Stimulated activated CD8-positive, alpha-beta memory T cell treated with anti-CD3 and anti-CD28 coated beads, Interleukin-12 subunit alpha, Interleukin-12 subunit beta, amount 100 ng/mL, for 1 hour (primary cell): ENCODE results near the gene TNFAIP8L3.
"Not testable (repeated sequence)": the region's sequence is repeated elsewhere in the genome, so short reads cannot be mapped to it uniquely, and the experiment has no call there.

ENCODE experiments used
- DNase-seq: peaks from one replicate; pipeline ENCODE4 v3.0.0-alpha.2; 2020; ENCODE audit warnings: low read depth

Gene TNFAIP8L3

DNA sequence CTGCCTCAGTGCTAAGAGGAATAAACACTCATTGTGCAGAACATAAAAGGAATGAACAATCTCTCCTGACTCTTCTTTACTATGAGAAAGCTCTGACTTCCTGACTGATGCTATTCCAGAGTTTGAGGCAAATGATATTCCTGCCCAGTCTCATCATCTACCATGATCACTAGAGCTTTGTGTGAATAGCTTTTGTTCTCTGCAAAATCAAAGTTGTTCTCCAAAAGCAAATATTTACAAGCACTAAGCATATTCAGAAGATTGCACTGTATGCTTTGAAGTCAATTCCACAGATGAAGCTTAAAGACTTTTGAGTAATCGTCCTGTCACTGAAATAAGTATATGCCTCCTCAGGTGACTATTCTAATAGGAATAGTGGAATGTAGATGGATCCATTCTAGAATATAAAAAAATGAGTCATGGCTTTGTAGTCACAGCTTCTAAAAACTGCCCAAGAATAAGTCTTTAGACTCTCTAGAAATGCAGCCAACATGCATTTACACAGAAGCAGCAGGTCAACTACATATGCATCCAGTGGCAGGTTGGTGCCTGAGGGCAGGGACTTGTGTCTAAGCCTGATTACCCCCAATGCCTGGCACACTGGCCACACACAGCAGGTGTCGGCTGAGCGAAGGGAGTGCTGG lies 34.6 kb downstream of the TNFAIP8L3 start:
- DNase-seq: no peak

DNA sequence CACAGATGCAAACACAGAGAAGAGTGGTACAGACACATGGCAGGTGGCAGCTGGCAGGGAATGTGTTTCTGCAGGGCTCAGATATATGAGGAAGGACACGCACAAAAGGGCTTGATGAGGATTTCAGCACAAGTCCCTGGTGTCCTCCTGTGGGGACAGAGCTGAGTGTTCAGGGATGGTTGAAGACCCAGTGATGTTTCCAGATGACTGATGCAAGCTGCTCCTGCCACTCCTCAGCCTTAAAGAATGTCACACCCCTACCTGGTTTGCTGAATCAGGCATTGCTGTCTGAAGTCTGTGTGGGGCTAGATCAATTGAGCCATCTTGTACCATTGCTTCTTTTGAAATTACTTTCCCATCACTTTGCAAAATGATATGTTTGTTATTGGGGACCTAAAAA lies 40.2 kb downstream of the TNFAIP8L3 start:
- DNase-seq: no peak

GRCh38 chr15:51053571-51053970 lies 41.1 kb downstream of the TNFAIP8L3 start:
- DNase-seq: no peak

DNA sequence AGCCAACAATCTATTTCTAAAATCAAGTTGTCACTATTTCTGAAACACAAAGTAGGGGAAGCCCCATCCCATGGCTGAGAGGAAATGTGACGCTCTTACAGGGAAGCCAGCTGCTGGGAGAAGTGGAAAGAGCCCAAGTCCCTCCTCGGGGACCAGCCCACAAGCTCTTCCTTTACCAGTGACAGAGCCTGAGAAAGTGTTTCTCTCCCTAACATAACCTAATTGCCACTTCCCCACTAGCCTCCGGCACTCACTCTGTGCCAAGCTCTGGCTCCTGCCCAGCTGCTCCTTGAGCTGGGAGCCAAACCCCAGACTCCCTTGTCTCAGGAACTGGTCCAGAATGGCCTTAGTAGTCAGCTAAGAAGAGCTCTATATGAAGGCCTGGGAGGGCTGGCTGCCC lies 42.9 kb downstream of the TNFAIP8L3 start:
- DNase-seq: no peak

- no peak for DNase-seq
Observed at GRCh38 chr15:51049081-51049480, 45.6 kb downstream of the TNFAIP8L3 start.

- DNase-seq: no peak
Observed at GRCh38 chr15:51048308-51048707, 46.4 kb downstream of the TNFAIP8L3 start.

DNA sequence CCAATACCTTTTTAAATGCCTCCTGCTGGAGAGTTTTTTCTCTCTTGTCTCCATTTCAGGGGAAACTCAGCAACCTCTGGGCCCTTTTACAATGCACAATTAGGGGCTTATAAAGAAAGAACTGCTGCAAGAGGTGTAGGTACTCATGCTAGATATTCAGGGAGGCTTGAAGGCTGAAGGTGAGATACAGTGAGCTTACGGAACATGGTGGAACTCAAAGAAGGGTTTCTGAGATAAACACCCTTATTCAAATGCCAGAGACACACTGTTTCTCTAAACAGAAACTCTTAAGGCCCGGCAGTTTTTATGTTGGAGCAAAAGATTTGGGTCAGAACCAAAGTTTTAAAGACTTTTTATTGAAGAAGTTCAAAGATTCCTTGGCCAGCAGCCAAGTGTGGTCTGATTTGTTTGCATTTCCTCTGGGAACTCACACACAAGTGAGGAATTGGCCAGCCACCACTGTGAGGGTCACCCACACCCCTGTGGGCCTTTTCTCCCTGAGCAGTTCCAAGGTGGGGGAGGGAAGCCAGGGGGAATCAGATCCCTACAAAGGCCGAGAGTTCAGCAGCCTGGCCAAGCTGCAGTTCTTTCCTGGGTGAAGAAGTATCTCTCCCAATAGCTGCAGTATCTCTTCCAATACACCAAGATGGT lies 47.8 kb downstream of the TNFAIP8L3 start:
- no peak for DNase-seq

DNA sequence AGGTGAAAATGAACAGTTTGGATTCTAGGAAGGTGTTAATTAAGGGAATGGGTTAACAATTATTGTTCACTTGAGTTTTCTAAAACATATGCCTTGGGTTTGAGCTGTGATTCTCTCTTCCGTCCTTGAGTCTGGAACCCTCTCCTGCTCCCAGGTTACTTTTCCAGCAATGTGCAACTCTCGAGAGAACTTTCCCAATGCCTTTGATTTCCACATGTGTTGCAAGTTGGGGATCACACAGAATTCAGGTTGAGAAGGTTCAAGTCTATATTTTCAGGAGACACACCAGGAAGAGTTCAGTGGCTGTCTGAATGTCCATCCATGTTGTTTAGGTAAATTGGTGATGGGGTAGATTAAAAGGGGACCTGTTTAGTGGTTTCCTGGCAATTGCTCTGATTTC lies 48.7 kb downstream of the TNFAIP8L3 start:
- no peak for DNase-seq

GRCh38 chr15:51044037-51044727 lies 50.5 kb downstream of the TNFAIP8L3 start:
- DNase-seq: no peak

GRCh38 chr15:51038974-51039319 lies 55.8 kb downstream of the TNFAIP8L3 start:
- DNase-seq: no peak

DNA sequence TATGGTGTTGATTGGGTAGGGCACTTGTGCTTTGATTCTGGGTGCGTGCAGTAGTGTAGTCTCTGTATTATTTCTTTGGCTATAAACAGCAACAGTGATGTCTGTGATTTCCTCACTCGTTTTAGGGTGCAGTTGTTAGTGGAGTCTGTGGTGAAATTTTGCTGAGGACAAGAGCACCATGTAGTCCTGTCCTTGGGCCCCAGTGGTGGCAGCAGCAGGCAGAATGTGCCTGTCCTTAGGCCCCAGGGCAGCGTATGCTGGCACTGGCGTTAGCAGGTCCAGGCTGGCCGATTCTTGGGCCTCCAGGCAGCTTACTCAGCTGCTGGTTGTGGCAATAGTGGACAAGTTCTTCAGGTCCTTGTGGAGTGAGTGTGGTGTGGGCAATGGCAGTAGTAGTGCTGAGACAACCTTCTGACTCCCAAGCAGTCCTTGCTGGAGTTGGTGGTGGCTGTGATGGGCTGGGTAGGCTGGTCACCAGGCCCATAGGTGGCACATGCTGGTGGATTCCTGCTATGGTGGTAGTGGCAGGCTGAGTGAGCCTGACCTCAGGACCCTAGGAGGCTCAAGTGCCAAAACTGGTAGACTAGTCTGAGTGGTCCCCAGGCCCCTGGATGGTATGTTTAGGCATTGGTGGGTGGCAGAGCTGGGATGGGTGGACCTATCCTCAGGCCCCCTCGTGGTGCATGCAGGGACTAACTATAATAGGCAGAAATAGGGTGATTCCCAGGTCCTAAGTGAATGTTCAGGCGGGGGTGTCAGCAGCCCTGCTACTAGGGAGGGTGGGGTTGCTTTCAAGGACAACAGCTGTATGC lies 56.3 kb downstream of the TNFAIP8L3 start:
- no peak for DNase-seq

DNA sequence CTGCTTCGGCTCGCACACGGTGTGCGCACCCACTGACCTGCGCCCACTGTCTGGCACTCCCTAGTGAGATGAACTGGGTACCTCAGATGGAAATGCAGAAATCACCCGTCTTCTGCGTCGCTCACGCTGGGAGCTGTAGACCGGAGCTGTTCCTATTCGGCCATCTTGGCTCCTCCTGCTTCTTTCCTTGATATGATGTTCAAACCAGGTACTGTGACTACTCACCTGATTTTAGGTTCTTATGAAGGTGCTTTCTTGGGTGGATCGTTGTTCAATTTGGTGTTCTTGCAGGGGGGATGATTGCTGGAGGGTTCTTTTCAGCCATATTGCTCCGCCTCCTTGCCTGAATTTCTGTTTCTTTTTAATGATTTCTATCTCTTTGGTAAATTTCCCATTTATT lies 57.2 kb downstream of the TNFAIP8L3 start:
- not testable (repeated sequence) for DNase-seq

DNA sequence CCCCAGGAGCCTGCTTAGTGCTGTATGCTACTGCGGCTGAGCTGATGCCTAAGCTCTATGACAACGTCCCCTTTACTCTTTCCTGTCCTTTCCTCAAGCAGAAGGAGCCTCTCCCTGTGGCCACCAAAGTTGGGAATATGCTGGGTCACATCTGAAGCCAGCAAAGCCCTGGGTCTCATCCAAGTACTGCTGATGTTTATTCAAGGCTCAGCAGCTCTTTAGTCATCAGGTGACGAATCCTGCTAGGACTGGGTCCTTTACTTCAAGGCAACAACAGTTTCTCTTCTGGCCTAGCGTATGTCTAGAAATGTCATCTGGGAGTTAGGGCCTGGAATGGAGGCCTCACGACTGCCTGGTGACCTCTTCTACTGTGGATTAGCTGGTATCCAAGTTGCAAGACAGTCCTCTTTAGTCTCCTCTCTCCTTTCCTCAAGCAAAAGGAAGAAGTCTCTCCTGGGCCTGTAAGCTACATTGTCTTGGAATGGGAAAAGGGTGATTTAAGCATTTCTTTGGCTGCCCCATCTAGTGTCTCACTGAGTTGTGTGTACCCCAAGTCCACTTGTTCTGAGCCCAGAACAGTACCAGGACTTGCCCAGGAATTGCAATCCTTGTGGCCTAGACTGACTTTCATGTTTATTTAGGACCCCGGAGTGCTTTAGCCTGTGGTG lies 63.9 kb downstream of the TNFAIP8L3 start:
- DNase-seq: no peak

DNA sequence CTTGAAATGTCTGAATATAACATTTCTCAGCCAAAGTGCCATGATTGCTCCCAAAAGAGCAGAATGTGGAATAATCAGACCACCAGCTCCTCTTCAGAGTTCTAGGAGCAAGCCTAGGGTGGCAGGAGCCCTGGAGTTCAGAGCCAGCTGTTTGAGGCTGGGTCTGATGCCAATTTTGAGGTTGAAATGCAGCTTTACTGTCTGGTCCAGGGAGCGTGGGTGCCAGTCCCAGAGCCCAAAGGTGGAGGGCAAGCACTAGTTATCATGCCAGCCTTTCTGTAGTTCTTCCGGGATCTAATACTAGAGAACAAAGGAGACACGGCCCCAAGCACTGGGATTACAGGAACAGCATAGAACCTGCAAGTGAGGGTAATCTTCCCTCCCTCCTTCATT lies 69.3 kb downstream of the TNFAIP8L3 start:
- DNase-seq: no peak

GRCh38 chr15:51024735-51025453 lies 69.8 kb downstream of the TNFAIP8L3 start:
- DNase-seq: no peak

DNA sequence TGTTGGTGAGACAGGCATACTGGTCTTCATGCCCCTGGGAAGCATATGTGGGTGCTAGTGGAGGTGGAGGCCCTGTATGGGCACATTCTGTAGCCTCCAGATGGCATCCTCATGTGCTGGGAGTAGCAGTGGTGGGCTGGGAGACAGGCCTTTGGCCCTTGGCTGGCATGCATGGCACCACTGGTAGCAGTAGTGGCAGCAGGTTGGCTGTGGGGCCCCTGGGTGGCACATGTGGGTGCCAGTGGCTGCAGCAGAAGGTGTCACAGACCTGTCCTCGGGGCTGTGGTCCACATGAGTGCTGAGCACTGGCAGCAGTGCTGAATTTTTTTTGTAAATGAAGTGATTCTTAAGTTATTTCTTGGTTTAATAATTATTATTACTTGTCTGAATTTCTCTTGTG lies 71.2 kb downstream of the TNFAIP8L3 start:
- DNase-seq: no peak

GRCh38 chr15:51022206-51022605 lies 72.5 kb downstream of the TNFAIP8L3 start:
- no peak for DNase-seq

GRCh38 chr15:51016615-51017014 lies 78.1 kb downstream of the TNFAIP8L3 start:
- no peak for DNase-seq

DNA sequence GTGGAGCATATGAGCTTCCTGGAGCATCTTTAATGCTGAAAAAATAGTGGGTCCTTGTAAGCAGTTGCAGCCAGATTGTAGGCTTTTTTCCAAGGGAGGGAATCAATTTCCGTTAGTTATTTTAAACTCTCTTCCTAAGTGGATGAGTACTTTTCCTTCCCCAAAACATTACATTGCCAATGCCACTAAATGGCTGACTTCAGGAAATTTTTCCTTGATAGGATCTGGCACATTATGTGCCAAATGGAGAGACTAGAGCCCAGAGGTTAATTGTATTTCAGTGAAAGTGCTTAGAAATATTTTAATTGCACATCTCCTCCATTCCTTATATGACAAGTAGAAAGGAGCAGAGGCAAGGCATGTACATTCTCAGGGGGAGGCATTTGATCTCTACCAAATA lies 83.5 kb downstream of the TNFAIP8L3 start:
- DNase-seq: no peak

DNA sequence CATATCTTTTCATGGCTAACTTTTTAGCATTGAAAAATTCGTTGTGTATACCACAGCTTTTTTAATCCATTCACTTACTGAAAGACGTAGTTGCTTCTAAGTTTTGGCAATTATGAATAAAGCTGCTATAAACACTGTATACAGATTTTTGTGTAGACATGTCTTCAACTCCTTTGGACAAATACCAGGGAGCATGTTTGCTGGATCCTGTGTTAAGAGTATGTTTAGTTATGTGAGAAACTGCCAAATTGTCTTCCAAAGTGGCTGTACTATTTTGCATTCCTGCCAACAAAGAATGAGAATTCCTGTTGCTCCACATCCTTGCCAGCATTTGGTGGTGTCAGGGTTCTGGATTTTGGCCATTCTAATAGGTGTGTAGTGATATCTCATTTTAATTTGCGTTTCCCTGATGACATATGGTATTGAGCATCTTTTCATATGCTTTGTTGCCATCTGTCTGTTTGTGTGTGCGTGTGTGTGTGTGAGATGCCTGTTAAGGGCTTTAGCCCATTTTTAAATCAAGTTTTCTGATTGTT lies 87.5 kb downstream of the TNFAIP8L3 start:
- DNase-seq: no peak
